Testis (tissue), 2 donors: ENCODE data around the gene TICAM1.

ENCODE experiments used
- POLR2A ChIP-seq: fragments of 450-650 bp; IDR thresholded peaks from one replicate; pipeline ENCODE4 v1.6.1; 2017; ENCODE audit warnings: antibody characterized with exemption, mild to moderate bottlenecking, moderate library complexity
- TF ChIP-seq, protein P1 (sequence below), 3 experiments: fragments of 450-650 bp in 2 of 3; fragments of 200-600 bp in 1 of 3; sonication (generic) in 1 of 3; IDR thresholded peaks; one replicate each; pipeline ENCODE4 v1.5.1; 2016 to 2019; ENCODE audit warnings: antibody characterized with exemption in 3 of 3, mild to moderate bottlenecking in 2 of 3, moderate library complexity in 1 of 3

- TF ChIP-seq, protein P1, sequence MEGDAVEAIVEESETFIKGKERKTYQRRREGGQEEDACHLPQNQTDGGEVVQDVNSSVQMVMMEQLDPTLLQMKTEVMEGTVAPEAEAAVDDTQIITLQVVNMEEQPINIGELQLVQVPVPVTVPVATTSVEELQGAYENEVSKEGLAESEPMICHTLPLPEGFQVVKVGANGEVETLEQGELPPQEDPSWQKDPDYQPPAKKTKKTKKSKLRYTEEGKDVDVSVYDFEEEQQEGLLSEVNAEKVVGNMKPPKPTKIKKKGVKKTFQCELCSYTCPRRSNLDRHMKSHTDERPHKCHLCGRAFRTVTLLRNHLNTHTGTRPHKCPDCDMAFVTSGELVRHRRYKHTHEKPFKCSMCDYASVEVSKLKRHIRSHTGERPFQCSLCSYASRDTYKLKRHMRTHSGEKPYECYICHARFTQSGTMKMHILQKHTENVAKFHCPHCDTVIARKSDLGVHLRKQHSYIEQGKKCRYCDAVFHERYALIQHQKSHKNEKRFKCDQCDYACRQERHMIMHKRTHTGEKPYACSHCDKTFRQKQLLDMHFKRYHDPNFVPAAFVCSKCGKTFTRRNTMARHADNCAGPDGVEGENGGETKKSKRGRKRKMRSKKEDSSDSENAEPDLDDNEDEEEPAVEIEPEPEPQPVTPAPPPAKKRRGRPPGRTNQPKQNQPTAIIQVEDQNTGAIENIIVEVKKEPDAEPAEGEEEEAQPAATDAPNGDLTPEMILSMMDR (IDR thresholded peaks at IDR 0.05): no peak
- no peak for TF ChIP-seq POLR2A
These were observed 24.3 kb downstream of the TICAM1 start for GRCh38 chr19:4807188-4807587.
